ENCODE measurements around the gene BLOC1S5.

The BLOC1S5 gene

DNA sequence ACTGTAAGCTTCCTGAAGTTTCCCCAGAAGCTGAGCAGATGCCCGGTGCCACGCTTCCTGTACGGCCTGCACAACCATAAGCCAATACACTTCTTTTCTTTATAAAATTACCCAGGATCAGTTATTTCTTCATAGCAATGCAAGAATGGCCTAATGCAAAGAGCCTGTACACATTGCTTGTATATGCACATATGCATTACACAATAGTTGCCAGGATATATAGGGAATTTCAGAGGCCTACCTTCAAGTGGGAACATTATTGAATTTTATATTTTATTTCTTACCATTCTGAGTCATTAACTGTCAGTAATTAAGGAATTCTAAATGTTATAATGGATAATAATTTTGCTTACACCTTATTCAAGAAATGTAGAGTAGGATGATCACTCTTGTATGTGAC, 93.6 kb downstream of the BLOC1S5 start:
- TF ChIP-seq FOXP2 (optimal IDR thresholded peaks at IDR 0.05; ENCODE audit: borderline replicate concordance, extremely low read depth, extremely low read length, insufficient read depth) (no peak), POLR2AphosphoS5 (IDR thresholded peaks at IDR 0.05; ENCODE audit: low read depth, low read length) (no peak), REST (IDR thresholded peaks at IDR 0.05; ENCODE audit: insufficient read depth in 1 of 2, low read depth in 2 of 2, low read length in 2 of 2) (no peak), TAF1 (IDR thresholded peaks at IDR 0.05; ENCODE audit: borderline replicate concordance, insufficient read depth, low read length) (no peak), SIN3A (IDR thresholded peaks at IDR 0.05; ENCODE audit: borderline replicate concordance, insufficient read depth, low read length) (no peak)

All from PFSK-1 (cell line).